GF-D8 (cell line): ENCODE data around the gene JAK1.

Source experiments
- DNase-seq: peaks from one replicate; lab custom pipeline; 2025; lab: John Stamatoyannopoulos, UW

JAK1 gene

GRCh38 chr1:64892576-64893573 lies 73.5 kb downstream of the JAK1 start:
- no peak for DNase-seq

- no peak for DNase-seq
Observed at GRCh38 chr1:64891448-64891825, 74.9 kb downstream of the JAK1 start.

GRCh38 chr1:64890699-64891447 lies 75.5 kb downstream of the JAK1 start:
- no peak for DNase-seq

GRCh38 chr1:64887689-64888217 lies 78.6 kb downstream of the JAK1 start:
- DNase-seq = no peak

GRCh38 chr1:64886877-64887276 lies 79.5 kb downstream of the JAK1 start:
- DNase-seq = no peak

- DNase-seq = no peak
Observed at GRCh38 chr1:64885648-64886047, 80.7 kb downstream of the JAK1 start.

GRCh38 chr1:64884261-64885040 lies 81.9 kb downstream of the JAK1 start:
- DNase-seq = no peak

- no peak for DNase-seq
Observed at GRCh38 chr1:64882574-64883255, 83.6 kb downstream of the JAK1 start.

- DNase-seq = no peak
Observed at GRCh38 chr1:64881281-64881680, 85.1 kb downstream of the JAK1 start.

GRCh38 chr1:64880449-64880848 lies 85.9 kb downstream of the JAK1 start:
- DNase-seq = no peak

GRCh38 chr1:64878931-64879611 lies 87.3 kb downstream of the JAK1 start:
- no peak for DNase-seq

GRCh38 chr1:64878090-64878489 lies 88.3 kb downstream of the JAK1 start:
- no peak for DNase-seq

GRCh38 chr1:64877598-64877997 lies 88.8 kb downstream of the JAK1 start:
- no peak for DNase-seq

GRCh38 chr1:64877151-64877550 lies 89.2 kb downstream of the JAK1 start:
- no peak for DNase-seq

GRCh38 chr1:64875606-64876005 lies 90.7 kb downstream of the JAK1 start:
- DNase-seq = no peak

GRCh38 chr1:64875101-64875500 lies 91.2 kb downstream of the JAK1 start:
- DNase-seq = no peak

GRCh38 chr1:64874666-64875065 lies 91.7 kb downstream of the JAK1 start:
- no peak for DNase-seq

GRCh38 chr1:64873576-64873975 lies 92.8 kb downstream of the JAK1 start:
- no peak for DNase-seq

- no peak for DNase-seq
Observed at GRCh38 chr1:64872067-64872466, 94.3 kb downstream of the JAK1 start.

- DNase-seq = no peak
Observed at GRCh38 chr1:64871256-64871655, 95.1 kb downstream of the JAK1 start.

GRCh38 chr1:64867266-64867665 lies 99.1 kb downstream of the JAK1 start:
- no peak for DNase-seq
